Natural killer cell (primary cell): ENCODE data around the gene RPL6. TPM values are rescaled to one million over a fixed set of nuclear protein-coding genes. Genes with fewer than 3 reads are reported as not detected.
A peak's percentile ranks its signal among the peaks of the same experiment; 100 is the strongest.
"Not testable (repeated sequence)": the region's sequence is repeated elsewhere in the genome, so short reads cannot be mapped to it uniquely, and the experiment has no call there.

Source experiments
- ATAC-seq, 3 donors: fragments of 150-1000 bp in 2 of 3; fragments of 200-7000 bp in 1 of 3; cut with Tn5 transposase; 1 replicate in 1 of 3; 2 replicates in 2 of 3; pipeline ENCODE4 v1.10.0; 2021; ENCODE audit warnings: mild to moderate bottlenecking in 2 of 3, moderate library complexity in 2 of 3
- DNase-seq, 2 donors: peaks; one replicate each; pipeline versions ENCODE4 v3.0.0 to v3.0.0-alpha.2; 2013 to 2021; ENCODE audit warnings: mixed read lengths in 1 of 2
- H3K27ac ChIP-seq: one replicate; pipeline ENCODE4 v1.5.1; 2013; ENCODE audit warnings: mild to moderate bottlenecking, low read length
- H3K27me3 ChIP-seq: one replicate; pipeline ENCODE4 v1.6.1; 2013; ENCODE audit warnings: low read length; ENCODE audit not compliant: control insufficient read depth, insufficient read depth
- H3K36me3 ChIP-seq: one replicate; pipeline ENCODE4 v1.6.1; 2013; ENCODE audit warnings: low read length; ENCODE audit not compliant: control insufficient read depth, insufficient read depth
- H3K4me1 ChIP-seq: one replicate; pipeline ENCODE4 v1.6.1; 2013; ENCODE audit warnings: low read length; ENCODE audit not compliant: control insufficient read depth, insufficient read depth
- H3K4me3 ChIP-seq: one replicate; pipeline ENCODE4 v1.5.1; 2013; ENCODE audit warnings: low read length
- H3K9me3 ChIP-seq: one replicate; pipeline ENCODE4 v1.6.1; 2013; ENCODE audit warnings: low read length; ENCODE audit not compliant: control insufficient read depth, insufficient read depth
- H3K27ac Mint-ChIP-seq, 2 donors: one replicate each; pipeline ENCODE4 v1.8.0; 2022; ENCODE audit warnings: mild to moderate bottlenecking in 2 of 2, mixed read lengths in 2 of 2, moderate library complexity in 1 of 2
- H3K27me3 Mint-ChIP-seq, 2 donors: one replicate each; pipeline ENCODE4 v1.8.0; 2022; ENCODE audit warnings: low read depth in 2 of 2, mixed read lengths in 2 of 2
- H3K36me3 Mint-ChIP-seq: one replicate; pipeline ENCODE4 v1.8.0; 2022; ENCODE audit warnings: mixed read lengths
- H3K4me1 Mint-ChIP-seq, 2 donors: one replicate each; pipeline ENCODE4 v1.8.0; 2022; ENCODE audit warnings: mixed read lengths in 2 of 2
- H3K4me3 Mint-ChIP-seq: one replicate; pipeline ENCODE4 v1.8.0; 2022; ENCODE audit warnings: mild to moderate bottlenecking, moderate library complexity, mixed read lengths
- H3K9me3 Mint-ChIP-seq, 2 donors: one replicate each; pipeline ENCODE4 v1.8.0; 2022; ENCODE audit warnings: mixed read lengths in 2 of 2
- WGBS: methylation state at CpG from one replicate; pipeline ENCODE4 v1.1.7; 2013; ENCODE audit warnings: missing lambda C conversion rate; ENCODE audit not compliant: insufficient coverage; 5-methylcytosine and 5-hydroxymethylcytosine counted together
- intact Hi-C: fragments of 100-400 bp; cut with micrococcal nuclease; formaldehyde crosslinking; loops from one replicate; pipeline ENCODE4 v1.14.2; 2022
- total RNA-seq, 4 donors: library from RNA; stranded (reverse); fragments of 120-200 nt in 1 of 4; gene quantifications; one replicate each; pipeline versions ENCODE4 v1.2.3 to v1.2.4, GENCODE V29; 2013 to 2022
- TF ChIP-seq, protein P1 (sequence below): fragments of 200-600 bp; IDR thresholded peaks from one replicate; pipeline ENCODE4 v1.8.0; 2022; ENCODE audit warnings: antibody characterized with exemption

Gene RPL6
- total RNA-seq, 3 donors from 2014 or later (not counting 1 experiment from before 2014, with no cell fraction given), result 893 to 1,024 (median 955) TPM

- Mint-ChIP-seq H3K27ac (peak overlapping the region; percentile 97 to 100), H3K27me3 (no peaks in the 10 kb centered on the region), H3K9me3 (no peaks in the 10 kb centered on the region), H3K36me3 (no peaks in the 10 kb centered on the region), H3K4me3 (peak overlapping the region; percentile 97), H3K4me1 (peaks cover 35% of the 10 kb centered on the region in 2 donors)
- 3% methylated on average over 16 of the region's 18 CpGs for WGBS
- ATAC-seq (no peak), DNase-seq (no peak)
- H3K36me3 ChIP-seq, result no peaks in the 10 kb centered on the region
- no peaks in the 10 kb centered on the region for H3K27me3 ChIP-seq
- intact Hi-C loops, result no loop called here
- H3K4me3 ChIP-seq, result peak overlapping the region; percentile 96
- TF ChIP-seq, protein P1, sequence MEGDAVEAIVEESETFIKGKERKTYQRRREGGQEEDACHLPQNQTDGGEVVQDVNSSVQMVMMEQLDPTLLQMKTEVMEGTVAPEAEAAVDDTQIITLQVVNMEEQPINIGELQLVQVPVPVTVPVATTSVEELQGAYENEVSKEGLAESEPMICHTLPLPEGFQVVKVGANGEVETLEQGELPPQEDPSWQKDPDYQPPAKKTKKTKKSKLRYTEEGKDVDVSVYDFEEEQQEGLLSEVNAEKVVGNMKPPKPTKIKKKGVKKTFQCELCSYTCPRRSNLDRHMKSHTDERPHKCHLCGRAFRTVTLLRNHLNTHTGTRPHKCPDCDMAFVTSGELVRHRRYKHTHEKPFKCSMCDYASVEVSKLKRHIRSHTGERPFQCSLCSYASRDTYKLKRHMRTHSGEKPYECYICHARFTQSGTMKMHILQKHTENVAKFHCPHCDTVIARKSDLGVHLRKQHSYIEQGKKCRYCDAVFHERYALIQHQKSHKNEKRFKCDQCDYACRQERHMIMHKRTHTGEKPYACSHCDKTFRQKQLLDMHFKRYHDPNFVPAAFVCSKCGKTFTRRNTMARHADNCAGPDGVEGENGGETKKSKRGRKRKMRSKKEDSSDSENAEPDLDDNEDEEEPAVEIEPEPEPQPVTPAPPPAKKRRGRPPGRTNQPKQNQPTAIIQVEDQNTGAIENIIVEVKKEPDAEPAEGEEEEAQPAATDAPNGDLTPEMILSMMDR, result no peak
- H3K27ac ChIP-seq, result peak overlapping the region; percentile 94
- H3K4me1 ChIP-seq, result peaks cover 23% of the 10 kb centered on the region
- H3K9me3 ChIP-seq, result no peaks in the 10 kb centered on the region
These were observed 8.8 kb upstream of the RPL6 start for GRCh38 chr12:112418273-112418607.

GRCh38 chr12:112415457-112415856 is 6.1 kb upstream of the RPL6 start:
- H3K36me3 ChIP-seq, H3K36me3 Mint-ChIP-seq, ATAC-seq, H3K9me3 Mint-ChIP-seq, H3K27me3 ChIP-seq, DNase-seq, H3K4me3 Mint-ChIP-seq, H3K9me3 ChIP-seq, H3K27ac Mint-ChIP-seq, intact Hi-C loops, H3K27me3 Mint-ChIP-seq, H3K27ac ChIP-seq, H3K4me3 ChIP-seq: not testable (repeated sequence)
- H3K4me1 Mint-ChIP-seq, result peaks cover 14 to 18% of the 10 kb centered on the region in 2 donors
- WGBS, result no CpG with 5 or more reads among the region's 4 CpGs
- peaks cover 20% of the 10 kb centered on the region for H3K4me1 ChIP-seq

- Mint-ChIP-seq H3K4me1 (peaks cover 13% of the 10 kb centered on the region in 2 donors), H3K4me3 (no peak overlapping the region), H3K9me3 (no peaks in the 10 kb centered on the region), H3K36me3 (no peaks in the 10 kb centered on the region), H3K27me3 (no peaks in the 10 kb centered on the region), H3K27ac (no peak overlapping the region)
- Histone ChIP-seq H3K27ac (no peak overlapping the region), H3K36me3 (no peaks in the 10 kb centered on the region), H3K9me3 (no peaks in the 10 kb centered on the region), H3K4me3 (no peak overlapping the region), H3K27me3 (no peaks in the 10 kb centered on the region), H3K4me1 (peaks cover 13% of the 10 kb centered on the region)
- intact Hi-C loops, result no loop called here
- 83% methylated on average over 1 of the region's 2 CpGs for WGBS
- DNase-seq, result no peak
- TF ChIP-seq, protein P1, result no peak
- no peak for ATAC-seq
These were observed 4.6 kb upstream of the RPL6 start for GRCh38 chr12:112413855-112414625.

DNA sequence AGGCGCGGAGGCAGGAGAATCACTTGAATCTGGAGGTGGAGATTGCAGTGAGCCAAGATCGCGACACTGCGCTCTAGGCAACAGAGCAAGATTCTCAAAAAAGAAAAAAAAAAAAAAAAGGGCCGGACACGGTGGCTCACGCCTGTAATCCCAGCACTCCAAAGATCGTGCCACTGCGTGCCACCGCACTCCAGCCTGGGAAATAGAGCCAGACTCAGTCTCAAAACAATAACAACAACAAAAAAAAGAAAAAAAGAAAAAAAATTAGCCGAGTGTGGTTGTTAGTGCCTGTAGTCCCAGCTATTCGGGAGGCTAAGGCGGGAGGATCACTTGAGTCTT is 470 bp upstream of the RPL6 start:
- Histone ChIP-seq H3K4me1 (peaks cover 16% of the 10 kb centered on the region), H3K27me3 (no peaks in the 10 kb centered on the region), H3K27ac (no peak overlapping the region), H3K36me3 (peaks cover 32% of the 10 kb centered on the region), H3K4me3 (no peak overlapping the region), H3K9me3 (no peaks in the 10 kb centered on the region)
- intact Hi-C loops, result loop anchor here (1.0 to 2.0 kb wide), 3 partner anchors 9 to 28 kb away; partner anchors contain the start of gene HECTD4
- TF ChIP-seq, protein P1, result no peak
- no peak for ATAC-seq
- H3K36me3 Mint-ChIP-seq, result no peaks in the 10 kb centered on the region
- no peaks in the 10 kb centered on the region for H3K9me3 Mint-ChIP-seq
- H3K4me3 Mint-ChIP-seq, result peak overlapping the region; percentile 100
- 95% methylated on average over 12 of the region's 14 CpGs for WGBS
- H3K27ac Mint-ChIP-seq, result peak overlapping the region; percentile 97 to 99
- no peak for DNase-seq
- H3K27me3 Mint-ChIP-seq, result no peaks in the 10 kb centered on the region
- peaks cover 34 to 35% of the 10 kb centered on the region in 2 donors for H3K4me1 Mint-ChIP-seq
